GM10266 (cell line): ENCODE measurements around the gene GPR84.

ENCODE experiments used
- DNase-seq: peaks from one replicate; pipeline ENCODE4 v3.0.0; 2012; ENCODE audit errors: extremely low spot score
- CTCF ChIP-seq: IDR thresholded peaks from 2 replicates; pipeline ENCODE4 v1.5.1; 2012; ENCODE audit warnings: mild to moderate bottlenecking, low read depth; ENCODE audit not compliant: control insufficient read depth, insufficient read depth; ENCODE audit errors: missing control alignments

Gene GPR84

GRCh38 chr12:54364413-54364812, at the start of gene GPR84:
Gene GPR84 (minus strand): TSS chr12:54364486. CDS start chr12:54363851, 635 bp downstream.
- DNase-seq = no peak
- TF ChIP-seq CTCF = no peak

GRCh38 chr12:54413284-54414190, 49.3 kb upstream of the GPR84 start:
- no peak for TF ChIP-seq CTCF
- peak; percentile 65 for DNase-seq

- no peak for TF ChIP-seq CTCF
These were observed 48.5 kb upstream of the GPR84 start for GRCh38 chr12:54412786-54413185.

GRCh38 chr12:54412348-54412747, 48.1 kb upstream of the GPR84 start:
- TF ChIP-seq CTCF = no peak
- DNase-seq = no peak

More at GRCh38 chr12:54412786-54413185, 48.5 kb upstream of the GPR84 start:
- no peak for DNase-seq

GRCh38 chr12:54411391-54412241, 47.3 kb upstream of the GPR84 start:
- TF ChIP-seq CTCF = no peak
- DNase-seq = no peak

- TF ChIP-seq CTCF = no peak
- no peak for DNase-seq
These were observed 45.0 kb upstream of the GPR84 start for GRCh38 chr12:54409267-54409666.
